Placental epithelial cell (primary cell): ENCODE measurements around the gene OR13A1. TPM values are rescaled to one million over a fixed set of nuclear protein-coding genes. Genes with fewer than 3 reads are reported as not detected.

ENCODE experiments used
- total RNA-seq: library from RNA; depleted of rRNA; stranded (reverse); fragments of >200 nt; gene quantifications from 2 replicates; pipeline ENCODE4 v1.2.3, GENCODE V29; 2012

OR13A1 gene
- total RNA-seq, result 0.22 TPM in 1 of 2 replicates, not detected in the other

GRCh38 chr10:45315508-45315907 is at the start of gene OR13A1:
Gene OR13A1 (minus strand): TSS chr10:45315608. CDS start chr10:45304422, 11,186 bp downstream.

Other genes with a start within 250 kb of the OR13A1 start
- gene ALOX5, start 58.6 kb upstream of the OR13A1 start, total RNA-seq, result under 0.01 TPM in 1 of 2 replicates, not detected in the other